PC-3 (cell line): ENCODE results near the gene ARL16. TPM values are rescaled to one million over a fixed set of nuclear protein-coding genes. Genes with fewer than 3 reads are reported as not detected.

Source experiments
- ATAC-seq: fragments of 200-7000 bp; cut with Tn5 transposase; 2 replicates; pipeline ENCODE4 v1.9.1; 2020; ENCODE audit warnings: mild to moderate bottlenecking, moderate library complexity
- BruUV-seq: library from RNA; stranded (reverse); fragments of 400-500 nt; replicated peaks from 2 replicates; lab custom pipeline; 2021; lab: Mats Ljungman, UMichigan
- CTCF ChIA-PET: fragments of 300-600 bp; sonication (Branson Sonifier 250); formaldehyde crosslinking; loops from one replicate; lab custom pipeline; 2022; ENCODE audit warnings: antibody characterized with exemption; lab: Charles Lee
- POLR2A ChIA-PET: fragments of 300-600 bp; sonication (Branson Sonifier 250); formaldehyde crosslinking; loops from one replicate; lab custom pipeline; 2022; ENCODE audit warnings: antibody characterized with exemption; ENCODE audit not compliant: unreplicated experiment; lab: Charles Lee
- DNase-seq: peaks from one replicate; pipeline ENCODE4 v3.0.0-alpha.2; 2015
- H2AFZ ChIP-seq: fragments of 300-600 bp; sonication (generic); 2 replicates; pipeline ENCODE4 v1.6.0; 2016; ENCODE audit warnings: antibody characterized with exemption, low read length
- H3F3A ChIP-seq: fragments of 300-600 bp; sonication (generic); one replicate; pipeline ENCODE4 v1.6.0; 2017; ENCODE audit warnings: antibody characterized with exemption, low read length, control low read depth, mild to moderate bottlenecking; ENCODE audit not compliant: unreplicated experiment
- H3K27ac ChIP-seq: fragments of 300-600 bp; sonication (generic); 2 replicates; pipeline ENCODE4 v1.5.1; 2016; ENCODE audit warnings: mild to moderate bottlenecking, low read length
- H3K27me3 ChIP-seq: fragments of 300-600 bp; sonication (generic); 2 replicates; pipeline ENCODE4 v1.6.1; 2016; ENCODE audit warnings: low read length, mixed read lengths
- H3K36me3 ChIP-seq: fragments of 300-600 bp; sonication (generic); 2 replicates; pipeline ENCODE4 v1.6.1; 2016; ENCODE audit warnings: low read depth, mixed run types, low read length, mixed read lengths
- H3K4me1 ChIP-seq: fragments of 300-600 bp; sonication (generic); 2 replicates; pipeline ENCODE4 v1.5.1; 2016; ENCODE audit warnings: low read length; ENCODE audit not compliant: insufficient read depth
- H3K4me2 ChIP-seq: fragments of 300-600 bp; sonication (generic); 2 replicates; pipeline ENCODE4 v1.6.0; 2016; ENCODE audit warnings: low read length
- H3K4me3 ChIP-seq: fragments of 300-600 bp; sonication (generic); 2 replicates; pipeline ENCODE4 v1.5.1; 2016; ENCODE audit warnings: mild to moderate bottlenecking, low read length, mixed read lengths
- H3K79me2 ChIP-seq: fragments of 300-600 bp; sonication (generic); 2 replicates; pipeline ENCODE4 v1.6.1; 2017; ENCODE audit warnings: low read length, mixed read lengths
- H3K9ac ChIP-seq: fragments of 300-600 bp; sonication (generic); 2 replicates; pipeline ENCODE4 v1.6.0; 2016; ENCODE audit warnings: mild to moderate bottlenecking, low read length
- H3K9me2 ChIP-seq: fragments of 300-600 bp; sonication (generic); replicated peaks from 2 replicates; pipeline ENCODE4 v1.6.1; 2016; ENCODE audit warnings: mixed run types, low read length, mixed read lengths
- H3K9me3 ChIP-seq: fragments of 300-600 bp; sonication (generic); 2 replicates; pipeline ENCODE4 v1.6.1; 2016; ENCODE audit warnings: low read length, mixed read lengths
- H4K20me1 ChIP-seq: fragments of 300-600 bp; sonication (generic); 2 replicates; pipeline ENCODE4 v1.6.1; 2016; ENCODE audit warnings: low read length, mixed read lengths
- EZH2 ChIP-seq: fragments of 300-600 bp; sonication (generic); IDR thresholded peaks from one replicate; pipeline ENCODE4 v1.6.1; 2017; ENCODE audit warnings: antibody characterized with exemption, mild to moderate bottlenecking, low read length; ENCODE audit not compliant: unreplicated experiment
- EZH2phosphoT487 ChIP-seq: fragments of 300-600 bp; sonication (generic); IDR thresholded peaks from 2 replicates; pipeline ENCODE4 v1.6.1; 2018; ENCODE audit warnings: mild to moderate bottlenecking, antibody characterized with exemption, low read length, borderline replicate concordance
- intact Hi-C: fragments of 100-400 bp; cut with micrococcal nuclease; formaldehyde crosslinking; loops from 2 replicates; pipeline ENCODE4 v1.9.0; 2023
- total RNA-seq: library from RNA; depleted of rRNA; stranded (reverse); fragments of >200 nt; gene quantifications from 2 replicates; pipeline ENCODE4 v1.2.3, GENCODE V29; 2014
- TF ChIP-seq, protein P1 (sequence below): fragments of 300-600 bp; sonication (generic); conservative IDR thresholded peaks from 2 replicates; pipeline ENCODE4 v1.5.1; 2017; ENCODE audit warnings: antibody characterized with exemption, low read depth, mild to moderate bottlenecking, low read length

Gene ARL16
- total RNA-seq, 1 experiment from 2014 or later = 68.8 TPM

DNA sequence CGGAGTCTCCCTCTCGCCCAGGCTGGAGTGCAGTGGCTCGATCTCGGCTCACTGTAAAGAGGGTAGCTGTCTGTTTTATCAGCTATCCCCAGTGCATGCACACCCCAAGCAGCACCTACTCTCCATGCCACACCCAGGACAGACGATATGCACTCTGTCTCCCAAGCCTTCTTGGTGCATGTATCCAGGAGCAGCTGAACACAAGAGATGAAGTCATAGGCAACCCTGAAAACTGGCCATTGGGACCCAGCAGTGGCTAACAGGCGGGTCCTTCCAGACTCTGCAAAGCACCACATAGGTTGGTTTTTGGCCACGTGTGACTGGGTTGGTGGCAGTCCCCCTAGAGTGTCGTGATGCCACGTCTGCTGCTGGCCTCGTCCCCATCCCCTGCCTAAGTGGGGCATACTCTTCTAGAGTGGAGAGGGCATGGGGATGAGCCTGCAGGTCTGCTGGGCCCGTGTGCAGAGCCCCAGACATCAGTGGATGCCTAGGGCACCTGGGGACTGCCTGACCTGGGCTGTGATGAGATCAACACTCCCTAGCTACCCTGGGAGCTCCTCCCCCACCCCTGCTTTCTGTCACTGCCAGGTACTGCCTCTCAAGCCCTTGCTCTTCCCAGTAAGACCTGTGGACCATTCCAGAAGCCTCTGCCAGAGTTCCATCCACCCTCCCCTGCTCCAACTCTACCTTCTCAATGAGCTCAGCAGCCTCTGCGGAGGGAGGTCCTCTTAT is 36.6 kb downstream of the ARL16 start:
- H3K4me3 ChIP-seq = no peak overlapping the region
- no peaks in the 10 kb centered on the region for H3K9me2 ChIP-seq
- TF ChIP-seq EZH2phosphoT487 (no peak), EZH2 (no peak)
- TF ChIP-seq, protein P1, sequence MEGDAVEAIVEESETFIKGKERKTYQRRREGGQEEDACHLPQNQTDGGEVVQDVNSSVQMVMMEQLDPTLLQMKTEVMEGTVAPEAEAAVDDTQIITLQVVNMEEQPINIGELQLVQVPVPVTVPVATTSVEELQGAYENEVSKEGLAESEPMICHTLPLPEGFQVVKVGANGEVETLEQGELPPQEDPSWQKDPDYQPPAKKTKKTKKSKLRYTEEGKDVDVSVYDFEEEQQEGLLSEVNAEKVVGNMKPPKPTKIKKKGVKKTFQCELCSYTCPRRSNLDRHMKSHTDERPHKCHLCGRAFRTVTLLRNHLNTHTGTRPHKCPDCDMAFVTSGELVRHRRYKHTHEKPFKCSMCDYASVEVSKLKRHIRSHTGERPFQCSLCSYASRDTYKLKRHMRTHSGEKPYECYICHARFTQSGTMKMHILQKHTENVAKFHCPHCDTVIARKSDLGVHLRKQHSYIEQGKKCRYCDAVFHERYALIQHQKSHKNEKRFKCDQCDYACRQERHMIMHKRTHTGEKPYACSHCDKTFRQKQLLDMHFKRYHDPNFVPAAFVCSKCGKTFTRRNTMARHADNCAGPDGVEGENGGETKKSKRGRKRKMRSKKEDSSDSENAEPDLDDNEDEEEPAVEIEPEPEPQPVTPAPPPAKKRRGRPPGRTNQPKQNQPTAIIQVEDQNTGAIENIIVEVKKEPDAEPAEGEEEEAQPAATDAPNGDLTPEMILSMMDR = no peak
- DNase-seq = no peak
- no peak for ATAC-seq
- ChIA-PET CTCF (no interaction called here), POLR2A (no interaction called here)
- H3K27me3 ChIP-seq = no peaks in the 10 kb centered on the region
- H3K36me3 ChIP-seq = no peaks in the 10 kb centered on the region
- H3K9ac ChIP-seq = no peak overlapping the region
- intact Hi-C loops = no loop called here
- H3K9me3 ChIP-seq = no peaks in the 10 kb centered on the region
- no peak overlapping the region for H3K27ac ChIP-seq
- no TSS peak for BruUV-seq
- H2AFZ ChIP-seq = no peak overlapping the region
- no peaks in the 10 kb centered on the region for H3K79me2 ChIP-seq
- H3K4me2 ChIP-seq = no peak overlapping the region
- H3K4me1 ChIP-seq = peaks cover 13% of the 10 kb centered on the region
- H4K20me1 ChIP-seq = no peaks in the 10 kb centered on the region
- no peaks in the 10 kb centered on the region for H3F3A ChIP-seq

DNA sequence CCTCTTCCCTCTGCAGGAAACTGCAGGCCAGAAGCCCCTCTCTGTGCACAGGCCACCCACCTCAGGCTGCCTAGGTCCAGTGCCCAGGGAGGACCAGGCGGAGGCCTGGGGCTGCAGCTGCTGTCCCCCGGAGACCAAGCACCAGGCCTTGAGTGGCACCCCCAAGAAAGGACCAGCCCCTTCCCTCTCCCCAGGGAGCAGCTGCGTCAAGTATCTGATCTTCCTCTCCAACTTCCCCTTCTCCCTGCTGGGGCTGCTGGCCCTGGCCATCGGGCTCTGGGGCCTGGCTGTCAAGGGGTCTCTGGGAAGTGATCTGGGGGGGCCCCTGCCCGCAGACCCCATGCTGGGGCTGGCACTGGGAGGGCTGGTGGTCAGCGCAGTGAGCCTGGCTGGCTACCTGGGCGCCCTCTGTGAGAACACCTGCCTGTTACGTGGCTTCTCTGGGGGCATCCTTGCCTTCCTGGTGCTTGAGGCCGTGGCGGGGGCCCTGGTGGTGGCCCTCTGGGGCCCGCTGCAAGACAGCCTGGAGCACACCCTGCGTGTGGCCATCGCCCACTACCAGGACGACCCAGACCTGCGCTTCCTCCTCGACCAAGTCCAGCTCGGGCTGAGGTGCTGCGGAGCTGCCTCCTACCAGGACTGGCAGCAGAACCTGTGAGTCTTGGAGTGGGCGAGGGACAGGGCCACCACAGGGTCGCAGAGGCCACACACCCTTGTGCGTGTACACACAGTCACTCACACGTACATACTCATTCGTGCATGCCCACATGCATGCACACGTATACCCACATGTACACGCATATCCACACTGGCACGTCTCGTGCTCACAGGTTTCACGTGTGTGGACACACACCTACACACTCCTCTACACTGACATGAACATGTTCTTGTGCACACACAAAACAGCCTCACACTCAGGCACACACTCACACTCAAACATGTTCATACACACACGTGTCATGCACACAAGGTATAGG is 38.3 kb downstream of the ARL16 start:
- CTCF ChIA-PET = no interaction called here
- no peak overlapping the region for H3K27ac ChIP-seq

DNA sequence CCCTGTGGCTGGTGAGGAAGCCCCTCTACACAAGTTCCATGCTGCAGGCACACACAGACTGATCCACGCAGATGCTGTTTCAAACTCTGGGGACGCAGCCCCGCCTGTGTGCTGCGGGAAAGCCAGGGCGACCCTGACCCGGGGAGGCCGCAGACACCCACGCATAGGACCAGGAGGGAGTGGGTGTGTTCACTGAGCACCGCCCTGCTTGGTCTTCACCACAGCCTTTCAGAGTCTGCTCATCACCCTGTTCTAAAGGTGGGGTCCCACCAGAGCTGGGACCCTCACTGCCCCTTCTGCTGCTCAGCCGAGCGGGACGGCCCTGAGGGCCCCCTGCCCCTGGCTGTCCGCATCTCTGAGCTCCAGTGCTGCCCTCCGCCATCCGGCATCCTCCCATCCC is 39.1 kb downstream of the ARL16 start:
- H3K4me1 ChIP-seq = peaks cover 11% of the 10 kb centered on the region
- no peak for TF ChIP-seq EZH2
- no peak for TF ChIP-seq EZH2phosphoT487
- TF ChIP-seq, protein P1 = no peak
- DNase-seq (no peak), ATAC-seq (no peak)
- ChIA-PET CTCF (no interaction called here), POLR2A (no interaction called here)
- H3K9ac ChIP-seq = no peak overlapping the region
- no peaks in the 10 kb centered on the region for H3K79me2 ChIP-seq
- no peaks in the 10 kb centered on the region for H4K20me1 ChIP-seq
- H3K27ac ChIP-seq = no peak overlapping the region
- H3K36me3 ChIP-seq = no peaks in the 10 kb centered on the region
- H3K4me3 ChIP-seq = no peak overlapping the region
- intact Hi-C loops = no loop called here
- H3K9me2 ChIP-seq = no peaks in the 10 kb centered on the region
- H3K4me2 ChIP-seq = no peak overlapping the region
- H3K27me3 ChIP-seq = no peaks in the 10 kb centered on the region
- H2AFZ ChIP-seq = no peak overlapping the region
- no peaks in the 10 kb centered on the region for H3K9me3 ChIP-seq
- H3F3A ChIP-seq = no peaks in the 10 kb centered on the region
- BruUV-seq = no TSS peak

More for the DNA sequence above, 38.3 kb downstream of the ARL16 start:
- ATAC-seq = no peak
- Histone ChIP-seq H3K79me2 (no peaks in the 10 kb centered on the region), H3K9me3 (no peaks in the 10 kb centered on the region), H3K9me2 (no peaks in the 10 kb centered on the region), H3K27me3 (no peaks in the 10 kb centered on the region), H3K4me3 (no peak overlapping the region), H3K36me3 (no peaks in the 10 kb centered on the region), H3K4me1 (peaks cover 11% of the 10 kb centered on the region), H3K4me2 (no peak overlapping the region), H4K20me1 (no peaks in the 10 kb centered on the region), H2AFZ (no peak overlapping the region), H3F3A (no peaks in the 10 kb centered on the region), H3K9ac (no peak overlapping the region)
- BruUV-seq = no TSS peak
- no peak for DNase-seq
- POLR2A ChIA-PET = no interaction called here
- TF ChIP-seq EZH2 = no peak
- no peak for TF ChIP-seq EZH2phosphoT487
- intact Hi-C loops = no loop called here
